NCI-H1092 (cell line): ENCODE measurements around the gene KRTAP12-3.
"Not testable (repeated sequence)": the region's sequence is repeated elsewhere in the genome, so short reads cannot be mapped to it uniquely, and the experiment has no call there.

ENCODE experiments used
- DNase-seq: peaks from one replicate; lab custom pipeline; 2025; lab: John Stamatoyannopoulos, UW

KRTAP12-3 gene

DNA sequence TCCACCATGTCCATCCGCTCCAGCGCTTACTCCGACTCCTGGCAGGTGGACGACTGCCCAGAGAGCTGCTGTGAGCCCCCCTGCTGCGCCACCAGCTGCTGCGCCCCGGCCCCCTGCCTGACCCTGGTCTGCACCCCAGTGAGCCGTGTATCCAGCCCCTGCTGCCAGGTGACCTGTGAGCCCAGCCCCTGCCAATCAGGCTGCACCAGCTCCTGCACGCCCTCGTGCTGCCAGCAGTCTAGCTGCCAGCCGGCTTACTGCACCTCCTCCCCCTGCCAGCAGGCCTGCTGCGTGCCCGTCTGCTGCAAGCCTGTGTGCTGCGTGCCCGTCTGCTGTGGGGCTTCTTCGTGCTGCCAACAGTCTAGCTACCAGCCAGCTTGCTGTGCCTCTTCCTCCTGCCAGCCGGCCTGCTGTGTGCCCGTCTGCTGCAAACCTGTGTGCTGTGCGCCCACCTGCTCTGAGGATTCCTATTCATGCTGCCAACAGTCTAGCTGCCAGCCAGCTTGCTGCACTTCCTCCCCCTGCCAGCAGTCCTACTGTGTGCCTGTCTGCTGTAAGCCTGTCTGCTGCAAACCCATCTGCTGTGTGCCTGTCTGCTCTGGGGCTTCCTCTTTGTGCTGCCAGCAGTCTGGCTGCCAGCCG, 30.4 kb upstream of the KRTAP12-3 start:
- DNase-seq: not testable (repeated sequence)

DNA sequence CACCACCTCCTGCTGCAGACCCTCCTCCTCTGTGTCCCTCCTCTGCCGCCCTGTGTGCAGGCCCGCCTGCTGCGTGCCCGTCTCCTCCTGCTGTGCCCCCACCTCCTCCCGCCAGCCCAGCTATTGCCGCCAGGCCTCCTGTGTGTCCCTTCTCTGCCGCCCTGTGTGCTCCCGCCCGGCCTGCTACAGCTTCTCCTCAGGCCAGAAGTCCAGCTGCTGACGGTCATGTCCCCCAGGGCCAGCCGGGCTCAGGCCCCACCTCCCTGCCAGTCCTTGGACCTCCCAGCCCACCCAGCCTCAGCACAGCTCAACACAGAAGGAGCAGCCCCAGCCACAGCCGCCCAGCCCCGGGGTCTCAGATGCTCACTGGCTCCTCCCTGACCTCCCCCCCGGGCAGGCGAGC, 29.9 kb upstream of the KRTAP12-3 start:
- DNase-seq: not testable (repeated sequence)

DNA sequence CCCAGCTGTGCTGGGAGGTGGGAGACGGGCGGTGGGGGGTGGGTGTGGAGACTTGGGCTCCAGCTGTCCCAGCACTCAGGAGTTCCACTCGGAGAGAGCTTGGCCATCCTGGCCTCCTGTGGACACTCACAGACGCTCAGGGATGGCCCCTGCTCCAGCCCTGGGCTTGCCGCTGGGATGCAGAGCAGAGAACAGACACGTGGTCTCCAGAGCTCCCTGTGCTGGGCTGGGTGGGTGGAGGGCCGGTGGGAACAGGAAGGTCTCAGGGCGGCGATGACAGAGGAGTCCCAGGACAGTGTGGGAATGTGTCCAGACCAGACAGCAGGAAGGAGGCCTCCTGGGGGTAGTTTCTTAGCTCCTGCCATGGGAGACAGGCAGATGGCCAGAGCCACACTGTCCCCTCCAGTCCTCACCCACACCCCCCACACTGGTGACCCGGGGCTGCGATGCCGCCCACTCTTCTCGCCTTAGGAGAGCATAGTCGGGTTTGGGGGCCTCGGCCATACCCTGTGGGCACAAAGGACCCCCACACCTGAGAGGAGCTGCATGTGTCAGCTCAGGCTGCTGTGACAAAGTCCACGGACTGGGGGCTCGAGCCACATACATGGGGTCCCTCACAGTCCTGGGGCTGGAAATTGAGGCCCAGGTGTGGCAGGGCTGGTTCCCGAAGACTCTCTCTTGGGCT, 28.9 kb upstream of the KRTAP12-3 start:
- DNase-seq: no peak

DNA sequence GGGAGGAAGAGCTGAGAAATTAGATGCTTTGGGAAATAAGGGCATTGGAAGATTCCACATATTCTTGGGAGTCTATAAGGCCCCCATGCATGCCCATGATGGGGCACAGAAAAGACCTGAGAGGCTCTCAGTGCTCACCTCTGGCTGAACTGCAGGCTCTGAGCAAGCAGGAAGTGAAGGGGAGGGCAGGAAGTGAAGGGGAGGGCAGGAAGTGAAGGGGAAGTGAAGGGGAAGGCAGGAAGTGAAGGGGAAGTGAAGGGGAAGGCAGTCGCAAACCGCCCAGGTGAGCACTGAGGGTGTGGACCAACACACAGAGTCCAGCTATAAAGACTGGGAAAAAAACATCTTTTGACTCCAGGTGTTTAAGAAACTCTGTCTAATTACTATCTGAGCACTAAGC, 27.3 kb upstream of the KRTAP12-3 start:
- no peak for DNase-seq

DNA sequence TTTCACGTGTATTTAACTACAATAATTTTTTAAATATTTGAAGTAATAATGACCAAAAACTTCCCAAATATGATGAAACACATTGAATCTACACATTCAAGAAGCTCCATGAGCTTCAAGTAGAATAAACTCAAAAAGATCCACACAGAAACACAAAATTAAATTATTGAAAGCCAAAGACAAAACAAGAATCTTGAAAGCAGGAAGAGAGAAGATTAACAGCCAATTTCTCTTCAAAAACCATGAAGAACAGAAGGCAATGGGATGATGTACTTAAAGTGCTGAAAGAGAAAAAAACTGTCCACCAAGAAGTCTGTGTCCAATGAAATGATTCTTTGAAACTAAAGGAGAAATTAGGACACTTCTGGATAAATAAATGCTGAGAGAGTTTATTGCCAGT, 25.7 kb upstream of the KRTAP12-3 start:
- DNase-seq: no peak

- no peak for DNase-seq
Observed at GRCh38 chr21:44636209-44637017, 21.3 kb upstream of the KRTAP12-3 start.

GRCh38 chr21:44637018-44637850, 20.5 kb upstream of the KRTAP12-3 start, which contains the start of gene KRTAP10-10:
Gene KRTAP10-10 (plus strand): TSS chr21:44637356. CDS start chr21:44637418, 62 bp downstream.
- DNase-seq: no peak

GRCh38 chr21:44637851-44638348, 19.8 kb upstream of the KRTAP12-3 start:
- DNase-seq: not testable (repeated sequence)

DNA sequence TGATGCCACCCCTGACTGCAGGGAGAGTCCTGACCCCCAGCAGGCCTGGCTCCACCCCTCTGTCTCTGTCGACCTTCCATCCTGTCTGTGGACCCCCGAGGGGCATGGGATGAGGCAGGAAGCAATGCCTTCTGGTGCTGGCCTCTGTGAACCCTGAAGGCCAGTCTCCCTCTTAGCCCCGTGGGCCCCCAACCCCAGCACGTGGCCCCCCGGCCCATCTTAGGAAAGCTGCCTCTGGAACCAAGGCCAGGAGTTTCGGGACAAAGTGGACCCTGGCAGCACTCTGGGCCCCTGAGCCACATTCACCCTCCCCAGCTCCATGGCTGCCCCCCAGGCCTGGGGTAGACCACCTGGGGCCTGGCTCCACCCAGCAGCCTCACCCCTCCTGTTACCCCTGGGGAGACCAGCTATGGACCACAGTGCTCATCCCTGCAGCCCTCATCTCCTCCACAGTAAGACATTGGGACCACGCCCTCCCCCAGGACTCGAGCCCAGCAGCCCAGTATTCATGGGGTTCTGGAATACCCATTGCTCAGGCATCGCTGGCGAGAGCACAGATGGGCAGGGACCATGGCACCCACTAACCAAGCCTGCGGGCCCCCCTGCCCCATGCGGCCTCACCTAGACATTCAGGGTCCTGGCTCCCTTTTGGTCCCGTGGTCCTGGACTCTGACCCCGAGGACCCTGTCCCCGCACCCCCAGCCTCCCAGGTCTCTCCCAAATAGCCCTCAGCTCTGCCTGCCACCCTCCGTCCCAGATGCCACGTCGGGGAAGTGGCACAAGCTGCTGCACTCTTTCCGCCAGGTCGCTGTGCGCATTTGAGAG, 19.0 kb upstream of the KRTAP12-3 start:
- DNase-seq: not testable (repeated sequence)

GRCh38 chr21:44639331-44639655, 18.4 kb upstream of the KRTAP12-3 start:
- DNase-seq: no peak

DNA sequence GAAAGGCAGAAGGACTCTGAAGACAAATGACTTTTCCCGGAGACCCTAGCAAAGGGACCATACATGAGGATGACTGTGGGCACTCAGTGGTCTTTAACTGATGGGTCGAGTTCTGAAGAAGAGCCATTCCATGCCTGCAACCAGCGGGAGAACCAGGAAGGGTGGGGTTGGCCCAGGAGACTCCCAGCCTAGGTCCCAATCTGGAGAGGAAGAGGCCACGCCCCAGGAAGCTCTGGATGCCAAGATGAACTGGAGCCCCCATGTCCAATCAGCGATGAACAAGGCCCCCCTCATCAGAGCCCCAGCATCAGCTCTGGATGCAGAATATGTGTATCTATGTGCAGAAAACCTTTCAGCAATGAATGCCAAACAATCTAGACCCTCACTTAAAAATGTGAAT, 17.0 kb upstream of the KRTAP12-3 start:
- no peak for DNase-seq

DNA sequence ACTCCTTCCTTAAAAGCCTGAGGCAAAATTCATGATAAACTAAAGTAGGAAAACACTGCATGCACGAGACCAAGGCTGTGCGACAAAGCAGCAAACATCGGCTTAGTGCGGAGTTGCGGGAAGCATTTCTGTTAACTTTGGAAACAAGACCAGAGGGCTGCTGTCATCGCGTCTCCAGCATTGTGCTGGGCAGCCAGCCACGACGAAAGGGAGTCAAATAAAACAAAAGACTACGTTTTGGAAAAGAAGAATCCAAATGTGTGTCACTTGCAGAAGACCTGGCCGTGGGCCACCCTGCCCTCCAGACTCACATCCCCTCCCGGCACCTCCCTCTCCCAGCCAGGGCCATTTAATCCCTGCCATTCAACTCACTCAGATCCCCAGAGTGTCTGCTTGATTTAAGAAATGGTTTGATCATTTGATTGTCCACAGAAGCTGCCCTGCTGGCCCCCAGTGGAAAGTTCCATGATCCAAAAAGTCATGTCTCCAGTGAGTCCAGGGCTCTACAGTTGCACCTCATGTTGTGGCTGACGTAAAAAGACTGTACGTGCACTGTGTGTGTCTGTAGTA, 13.9 kb upstream of the KRTAP12-3 start:
- no peak for DNase-seq

- no peak for DNase-seq
Observed at GRCh38 chr21:44644878-44645277, 12.9 kb upstream of the KRTAP12-3 start.

- not testable (repeated sequence) for DNase-seq
Observed at GRCh38 chr21:44646366-44647221, 11.1 kb upstream of the KRTAP12-3 start, which contains the start of gene KRTAP10-11. Gene KRTAP10-11 (plus strand): TSS chr21:44646414. CDS start chr21:44646459, 45 bp downstream.

GRCh38 chr21:44647222-44647552, 10.5 kb upstream of the KRTAP12-3 start:
- peak; percentile 12 for DNase-seq

DNA sequence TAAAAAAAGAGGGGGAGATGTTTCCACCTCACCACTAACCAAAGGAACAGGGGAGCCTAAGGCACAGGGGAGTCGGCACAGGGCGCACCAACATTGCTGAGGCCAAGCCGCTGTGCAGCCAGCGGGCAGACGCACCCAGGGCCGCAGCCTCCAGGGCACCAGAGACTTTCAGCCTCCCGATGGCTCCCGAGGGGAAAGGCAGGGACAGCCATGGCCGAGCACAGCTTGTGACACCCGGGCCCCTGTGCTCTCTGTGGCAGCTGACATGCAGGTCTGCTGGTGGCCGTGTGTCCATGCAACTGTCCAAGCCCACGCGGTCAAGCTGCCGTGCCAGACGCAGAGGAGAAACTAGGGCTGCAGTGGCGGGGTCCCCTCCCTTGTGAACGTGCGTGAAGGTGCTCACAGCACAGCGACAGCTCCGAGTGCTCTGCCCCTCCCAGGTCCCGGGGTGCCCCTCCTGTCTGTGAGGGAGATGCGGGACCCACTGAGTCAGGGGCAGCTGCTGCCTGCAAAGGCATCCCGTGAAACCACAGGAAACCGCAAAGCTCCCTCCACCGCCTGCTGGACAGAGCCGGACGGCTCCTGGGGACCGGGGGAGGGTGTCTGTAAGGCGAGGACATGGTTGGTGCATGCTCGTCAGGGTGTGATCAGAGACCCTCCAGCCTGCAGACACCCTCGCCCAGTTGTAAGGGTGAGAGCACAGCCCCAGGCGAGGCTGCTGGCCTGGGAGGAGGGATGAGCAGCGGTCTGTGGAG, 9.0 kb upstream of the KRTAP12-3 start:
- no peak for DNase-seq

- no peak for DNase-seq
Observed at GRCh38 chr21:44649521-44650100, 8.1 kb upstream of the KRTAP12-3 start.

DNA sequence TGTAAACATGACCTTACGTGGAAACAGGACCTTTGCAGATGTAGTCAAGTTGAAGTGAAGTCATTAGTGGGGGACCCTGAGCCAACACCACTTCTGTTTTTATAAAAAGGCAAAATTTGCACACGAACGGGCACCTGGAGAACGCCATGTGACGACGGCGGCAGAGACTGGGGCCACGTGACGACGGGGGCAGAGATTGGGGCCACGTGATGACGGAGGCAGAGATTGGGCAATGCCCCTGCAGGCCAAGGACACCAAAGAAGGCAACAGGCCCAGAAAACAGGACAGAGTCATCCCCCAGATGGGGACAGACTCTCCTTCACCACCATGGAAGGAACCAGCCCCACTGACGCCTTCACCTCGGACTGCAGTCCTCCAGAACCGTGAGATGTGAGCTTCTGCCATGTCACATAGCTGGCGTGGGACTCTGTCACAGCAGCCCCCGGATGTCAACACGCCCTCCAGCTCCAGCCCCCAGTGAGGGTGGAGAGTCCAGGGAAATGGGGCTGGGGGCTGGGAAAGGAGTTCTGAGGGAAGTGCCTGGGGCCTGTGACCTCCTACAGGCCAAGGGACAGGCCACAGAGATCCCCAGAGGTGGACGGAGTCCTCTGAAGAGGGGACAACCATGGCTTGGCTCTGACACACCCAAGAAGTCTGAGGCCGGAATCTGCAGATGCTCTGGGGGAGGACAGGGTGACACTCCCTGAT, 7.3 kb upstream of the KRTAP12-3 start:
- DNase-seq: no peak
